Prostate gland (tissue), 2 donors: ENCODE results near the gene SOD2.

ENCODE experiments used
- POLR2A ChIP-seq: fragments of 450-650 bp; IDR thresholded peaks from one replicate; pipeline ENCODE4 v1.6.1; 2016; ENCODE audit warnings: antibody characterized with exemption, mild to moderate bottlenecking
- TF ChIP-seq, protein P1 (sequence below), 4 experiments: fragments of 200-600 bp in 2 of 4; fragments of 450-650 bp in 2 of 4; sonication (generic) in 2 of 4; IDR thresholded peaks; 1 replicate in 3 of 4; 2 replicates in 1 of 4; pipeline ENCODE4 v1.5.1; 2016 to 2019; ENCODE audit warnings: antibody characterized with exemption in 4 of 4, mild to moderate bottlenecking in 2 of 4, moderate library complexity in 2 of 4

DNA sequence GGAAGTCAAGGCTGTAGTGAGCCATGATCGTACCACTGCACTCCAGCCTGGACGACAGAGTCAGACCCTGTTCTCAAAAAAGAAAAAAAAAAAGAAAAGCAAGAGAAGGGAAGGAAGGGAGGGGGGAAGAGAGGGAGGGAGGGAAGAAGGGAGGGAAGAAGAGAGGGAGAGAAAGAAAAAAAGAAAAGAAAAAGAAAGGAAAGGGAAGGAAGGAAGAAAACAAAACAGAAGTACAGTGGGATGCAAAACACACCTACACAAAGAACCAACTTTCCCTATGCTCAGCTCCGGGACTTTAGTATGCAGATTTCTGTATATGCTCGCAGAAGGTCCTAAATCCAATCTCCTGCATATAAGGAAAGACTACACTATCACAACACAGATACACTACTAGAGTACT lies 31.7 kb upstream of the SOD2 start:
- TF ChIP-seq, protein P1, sequence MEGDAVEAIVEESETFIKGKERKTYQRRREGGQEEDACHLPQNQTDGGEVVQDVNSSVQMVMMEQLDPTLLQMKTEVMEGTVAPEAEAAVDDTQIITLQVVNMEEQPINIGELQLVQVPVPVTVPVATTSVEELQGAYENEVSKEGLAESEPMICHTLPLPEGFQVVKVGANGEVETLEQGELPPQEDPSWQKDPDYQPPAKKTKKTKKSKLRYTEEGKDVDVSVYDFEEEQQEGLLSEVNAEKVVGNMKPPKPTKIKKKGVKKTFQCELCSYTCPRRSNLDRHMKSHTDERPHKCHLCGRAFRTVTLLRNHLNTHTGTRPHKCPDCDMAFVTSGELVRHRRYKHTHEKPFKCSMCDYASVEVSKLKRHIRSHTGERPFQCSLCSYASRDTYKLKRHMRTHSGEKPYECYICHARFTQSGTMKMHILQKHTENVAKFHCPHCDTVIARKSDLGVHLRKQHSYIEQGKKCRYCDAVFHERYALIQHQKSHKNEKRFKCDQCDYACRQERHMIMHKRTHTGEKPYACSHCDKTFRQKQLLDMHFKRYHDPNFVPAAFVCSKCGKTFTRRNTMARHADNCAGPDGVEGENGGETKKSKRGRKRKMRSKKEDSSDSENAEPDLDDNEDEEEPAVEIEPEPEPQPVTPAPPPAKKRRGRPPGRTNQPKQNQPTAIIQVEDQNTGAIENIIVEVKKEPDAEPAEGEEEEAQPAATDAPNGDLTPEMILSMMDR (IDR thresholded peaks at IDR 0.05) = no peak
- TF ChIP-seq POLR2A = no peak
